Endothelial cell (in vitro differentiated cells): ENCODE measurements around the gene PTPRT. TPM values are rescaled to one million over a fixed set of nuclear protein-coding genes. Genes with fewer than 3 reads are reported as not detected.

ENCODE experiments used
- DNase-seq: peaks from one replicate; pipeline ENCODE4 v3.0.0; 2021; ENCODE audit warnings: low spot score
- H3K27ac Mint-ChIP-seq: one replicate; pipeline ENCODE4 v1.8.0; 2021; ENCODE audit warnings: mixed read lengths, inconsistent platforms; ENCODE audit not compliant: unreplicated experiment
- H3K27me3 Mint-ChIP-seq: one replicate; pipeline ENCODE4 v1.8.0; 2021; ENCODE audit warnings: mild to moderate bottlenecking, moderate library complexity, mixed read lengths, inconsistent platforms; ENCODE audit not compliant: unreplicated experiment
- H3K36me3 Mint-ChIP-seq: one replicate; pipeline ENCODE4 v1.8.0; 2021; ENCODE audit warnings: mild to moderate bottlenecking, low read depth, mixed read lengths, inconsistent platforms; ENCODE audit not compliant: unreplicated experiment
- H3K4me1 Mint-ChIP-seq: one replicate; pipeline ENCODE4 v1.8.0; 2021; ENCODE audit warnings: mild to moderate bottlenecking, mixed read lengths, inconsistent platforms; ENCODE audit not compliant: unreplicated experiment
- H3K4me3 Mint-ChIP-seq: one replicate; pipeline ENCODE4 v1.8.0; 2021; ENCODE audit warnings: mild to moderate bottlenecking, mixed read lengths, inconsistent platforms; ENCODE audit not compliant: unreplicated experiment
- H3K9me3 Mint-ChIP-seq: one replicate; pipeline ENCODE4 v1.8.0; 2021; ENCODE audit warnings: mixed read lengths, inconsistent platforms; ENCODE audit not compliant: unreplicated experiment
- CTCF ChIP-seq: fragments of 200-600 bp; sonication (generic); IDR thresholded peaks from one replicate; pipeline ENCODE4 v1.5.0; 2021; ENCODE audit warnings: antibody characterized with exemption; ENCODE audit not compliant: unreplicated experiment
- total RNA-seq: library from RNA; stranded (reverse); fragmentation: NEBNext Ultra II Directional; extraction: Animal tissue kit (Norgen Biotek cat#: 25700); gene quantifications from one replicate; pipeline ENCODE4 v1.2.1, GENCODE V29; 2021; ENCODE audit not compliant: unreplicated experiment

The PTPRT gene
- total RNA-seq, 1 donor from 2014 or later: 0.10 TPM

GRCh38 chr20:42110301-42110700 is 1079.4 kb downstream of the PTPRT start:
- Mint-ChIP-seq H3K4me3 (no peak overlapping the region), H3K27me3 (peaks cover 14% of the 10 kb centered on the region), H3K9me3 (peaks cover 42% of the 10 kb centered on the region), H3K4me1 (no peaks in the 10 kb centered on the region), H3K36me3 (peaks cover 7% of the 10 kb centered on the region), H3K27ac (no peak overlapping the region)
- no peak for TF ChIP-seq CTCF
- DNase-seq: no peak

- Mint-ChIP-seq H3K27me3 (peaks cover 5% of the 10 kb centered on the region), H3K27ac (no peak overlapping the region), H3K4me1 (no peaks in the 10 kb centered on the region), H3K4me3 (no peak overlapping the region), H3K36me3 (peaks cover 26% of the 10 kb centered on the region), H3K9me3 (peaks cover 55% of the 10 kb centered on the region)
- TF ChIP-seq CTCF: no peak
- DNase-seq: no peak
Observed at GRCh38 chr20:42102000-42102399, 1087.7 kb downstream of the PTPRT start.

- Mint-ChIP-seq H3K27me3 (peaks cover 12% of the 10 kb centered on the region), H3K9me3 (peaks cover 54% of the 10 kb centered on the region), H3K36me3 (peaks cover 35% of the 10 kb centered on the region), H3K4me1 (no peaks in the 10 kb centered on the region), H3K27ac (peak overlapping the region; percentile 52), H3K4me3 (no peak overlapping the region)
- TF ChIP-seq CTCF: no peak
- DNase-seq: no peak
Observed at GRCh38 chr20:42100137-42100704, 1089.5 kb downstream of the PTPRT start.

- H3K4me1 Mint-ChIP-seq: no peaks in the 10 kb centered on the region
- H3K9me3 Mint-ChIP-seq: peaks cover 59% of the 10 kb centered on the region
Observed at GRCh38 chr20:42099101-42099500, 1090.6 kb downstream of the PTPRT start.

More at GRCh38 chr20:42099101-42099500, 1090.6 kb downstream of the PTPRT start:
- no peak for TF ChIP-seq CTCF
- DNase-seq: no peak
- Mint-ChIP-seq H3K4me3 (no peak overlapping the region), H3K27me3 (peaks cover 12% of the 10 kb centered on the region), H3K36me3 (peaks cover 35% of the 10 kb centered on the region), H3K27ac (no peak overlapping the region)
